ENCODE results near the gene SGSM2.

Gene SGSM2

DNA sequence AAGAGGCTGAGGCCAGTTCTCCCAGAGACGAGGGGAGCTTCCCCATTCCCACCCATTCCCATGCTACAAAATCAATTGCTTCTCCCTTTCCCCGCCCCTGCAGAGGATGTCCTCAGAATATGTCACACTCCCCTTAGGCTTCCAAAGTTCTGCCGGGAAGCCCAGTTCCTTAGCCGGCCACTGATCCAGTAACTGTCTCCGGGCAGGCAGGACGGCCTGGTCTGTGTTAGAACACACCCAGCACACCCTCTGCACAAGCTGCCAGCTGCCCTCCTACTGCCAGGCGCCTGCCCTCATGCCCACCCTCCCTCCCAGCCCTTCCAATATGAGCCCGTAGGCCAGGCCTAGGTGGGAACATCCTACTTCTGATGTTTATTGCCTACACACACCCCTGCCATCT lies 31.1 kb downstream of the SGSM2 start:
- Histone ChIP-seq H3K4me3 (no peak overlapping the region), H3K4me1 (peaks cover 20 to 41% (median 38%) of the 10 kb centered on the region in 10 experiments), H3K36me3 (peaks cover 31 to 69% (median 56%) of the 10 kb centered on the region in 11 experiments), H4K20me1 (peaks cover 0 to 32% (median 0%) of the 10 kb centered on the region in 11 experiments; a peak in 4 of 22 replicates), H3K27me3 (no peaks in the 10 kb centered on the region), H3K9ac (peak overlapping the region in 10 of 11 experiments; percentile 26 to 67 (median 52); a peak in 13 of 22 replicates), H3K27ac (peak overlapping the region in 7 of 11 experiments; percentile 53 to 75 (median 66); a peak in 12 of 22 replicates), H3K4me2 (peak overlapping the region; percentile 68 to 92 (median 82)), H3K9me3 (replicated peaks in 1 of 11) (no peaks in the 10 kb centered on the region)
- TF ChIP-seq Cebpa-rat (IDR thresholded peaks at IDR 0.05) = no peak

DNA sequence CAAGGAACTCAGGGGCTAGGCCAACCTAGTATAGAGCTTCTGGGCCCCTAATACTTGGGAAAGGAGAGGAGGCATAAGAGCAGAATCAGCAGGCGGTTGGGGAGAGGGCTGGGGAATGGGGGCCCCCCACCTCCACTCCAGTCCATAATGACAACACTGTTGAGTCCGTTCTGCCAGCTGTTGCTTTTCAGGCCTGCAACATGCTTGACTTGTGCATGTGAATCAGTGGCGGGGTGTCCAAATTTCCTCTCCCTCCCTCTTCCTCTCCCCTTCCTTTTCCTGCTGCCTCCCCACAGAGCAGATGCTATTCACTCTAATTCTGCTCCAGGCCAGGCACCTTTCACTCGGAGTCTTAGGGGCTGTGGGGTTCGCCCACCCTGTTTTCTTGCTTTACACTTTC lies 31.7 kb downstream of the SGSM2 start:
- Histone ChIP-seq H3K27me3 (no peaks in the 10 kb centered on the region), H3K4me2 (peak overlapping the region; percentile 68 to 92 (median 82)), H3K4me1 (peaks cover 20 to 41% (median 38%) of the 10 kb centered on the region in 10 experiments), H3K9me3 (replicated peaks in 1 of 11) (no peaks in the 10 kb centered on the region), H4K20me1 (peaks cover 0 to 32% (median 0%) of the 10 kb centered on the region in 11 experiments; a peak in 4 of 22 replicates), H3K27ac (peak overlapping the region in 8 of 11 experiments; percentile 41 to 75 (median 62); a peak in 16 of 22 replicates), H3K9ac (peak overlapping the region; percentile 28 to 67 (median 52); a peak in 19 of 22 replicates), H3K4me3 (peak overlapping the region in 2 of 10 experiments; percentile 19 to 36; a peak in 3 of 20 replicates), H3K36me3 (peaks cover 29 to 69% (median 55%) of the 10 kb centered on the region in 11 experiments)
- no peak for TF ChIP-seq Cebpa-rat (IDR thresholded peaks at IDR 0.05)

DNA sequence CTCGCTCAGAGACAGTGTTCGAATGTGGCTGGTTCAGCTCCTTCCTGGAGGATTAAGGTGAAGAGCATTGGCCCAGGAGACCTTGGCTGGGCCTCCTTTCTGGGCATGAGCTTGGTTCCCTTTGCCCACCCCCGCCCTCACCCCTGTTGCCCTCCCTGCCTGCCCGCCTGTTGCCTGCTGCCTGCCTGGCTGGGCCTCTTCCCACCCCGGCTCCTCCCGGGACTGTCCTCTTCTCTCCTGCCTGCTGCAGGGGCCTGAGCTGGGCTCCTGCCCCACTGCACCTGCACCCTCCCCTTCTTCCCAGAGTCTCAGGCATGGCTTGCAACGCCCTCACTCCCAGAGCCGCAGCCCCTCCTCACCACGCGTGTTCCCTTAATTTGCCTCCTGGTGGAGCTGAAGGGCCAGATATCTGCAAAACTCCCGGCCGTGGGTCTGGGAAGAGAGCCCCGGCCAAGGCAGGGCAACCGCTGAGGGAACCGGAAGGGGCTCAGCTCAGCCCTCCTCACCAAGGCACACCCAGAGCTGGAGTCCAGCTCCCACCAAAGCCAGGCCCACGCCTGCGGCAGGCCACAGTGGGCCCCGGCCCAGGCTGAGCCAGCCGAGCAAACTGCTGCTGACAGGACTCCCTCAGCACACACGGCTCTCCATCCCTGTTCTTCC lies 32.4 kb downstream of the SGSM2 start:
- H3K36me3 ChIP-seq = peaks cover 29 to 63% (median 51%) of the 10 kb centered on the region in 11 experiments
- peak overlapping the region in 9 of 11 experiments; percentile 28 to 67 (median 53); a peak in 18 of 22 replicates for H3K9ac ChIP-seq
- peak overlapping the region in 8 of 11 experiments; percentile 41 to 75 (median 62); a peak in 16 of 22 replicates for H3K27ac ChIP-seq
- TF ChIP-seq Cebpa-rat (IDR thresholded peaks at IDR 0.05) = no peak
- H3K4me2 ChIP-seq = peak overlapping the region; percentile 68 to 92 (median 82); a peak in 21 of 22 replicates
- peaks cover 0 to 32% (median 0%) of the 10 kb centered on the region in 11 experiments; a peak in 4 of 22 replicates for H4K20me1 ChIP-seq
- peak overlapping the region in 2 of 10 experiments; percentile 19 to 36; a peak in 1 of 20 replicates for H3K4me3 ChIP-seq
- peaks cover 20 to 43% (median 38%) of the 10 kb centered on the region in 10 experiments for H3K4me1 ChIP-seq
- no peaks in the 10 kb centered on the region for H3K27me3 ChIP-seq
- H3K9me3 ChIP-seq (replicated peaks in 1 of 11) = no peaks in the 10 kb centered on the region

GRCh38 chr17:2370211-2370589 lies 32.9 kb downstream of the SGSM2 start:
- Histone ChIP-seq H3K9ac (peak overlapping the region in 9 of 11 experiments; percentile 28 to 67 (median 53); a peak in 12 of 22 replicates), H3K4me3 (no peak overlapping the region), H3K27ac (peak overlapping the region in 8 of 11 experiments; percentile 41 to 75 (median 62); a peak in 14 of 22 replicates)

GRCh38 chr17:2371183-2372130 lies 34.2 kb downstream of the SGSM2 start:
- no peak for TF ChIP-seq Cebpa-rat (IDR thresholded peaks at IDR 0.05)
- Histone ChIP-seq H3K36me3 (peaks cover 33 to 62% (median 52%) of the 10 kb centered on the region in 11 experiments), H3K27ac (peak overlapping the region in 3 of 11 experiments; percentile 66 to 73 (median 70); a peak in 1 of 22 replicates), H3K4me3 (no peak overlapping the region), H4K20me1 (peaks cover 0 to 32% (median 0%) of the 10 kb centered on the region in 11 experiments; a peak in 4 of 22 replicates), H3K9me3 (replicated peaks in 1 of 11) (no peaks in the 10 kb centered on the region), H3K4me2 (no peak overlapping the region), H3K9ac (no peak overlapping the region; a peak in 2 of 22 replicates), H3K4me1 (peaks cover 20 to 50% (median 38%) of the 10 kb centered on the region in 10 experiments), H3K27me3 (no peaks in the 10 kb centered on the region)

More at GRCh38 chr17:2370211-2370589, 32.9 kb downstream of the SGSM2 start:
- Histone ChIP-seq H3K9me3 (replicated peaks in 1 of 11) (no peaks in the 10 kb centered on the region), H3K36me3 (peaks cover 30 to 62% (median 50%) of the 10 kb centered on the region in 11 experiments), H3K27me3 (no peaks in the 10 kb centered on the region), H3K4me2 (peak overlapping the region in 8 of 11 experiments; percentile 70 to 92 (median 85); a peak in 10 of 22 replicates), H4K20me1 (peaks cover 0 to 32% (median 0%) of the 10 kb centered on the region in 11 experiments; a peak in 4 of 22 replicates), H3K4me1 (peaks cover 20 to 48% (median 38%) of the 10 kb centered on the region in 10 experiments)
- no peak for TF ChIP-seq Cebpa-rat (IDR thresholded peaks at IDR 0.05)

GRCh38 chr17:2372180-2372579 lies 34.9 kb downstream of the SGSM2 start:
- TF ChIP-seq Cebpa-rat (IDR thresholded peaks at IDR 0.05) = no peak
- H3K27me3 ChIP-seq = no peaks in the 10 kb centered on the region
- H3K4me2 ChIP-seq = no peak overlapping the region
- peaks cover 20 to 43% (median 33%) of the 10 kb centered on the region in 10 experiments for H3K4me1 ChIP-seq
- peak overlapping the region in 1 of 11 experiments; percentile 4; a peak in 1 of 22 replicates for H3K27ac ChIP-seq
- H3K36me3 ChIP-seq = peaks cover 35 to 63% (median 55%) of the 10 kb centered on the region in 11 experiments
- no peaks in the 10 kb centered on the region for H3K9me3 ChIP-seq (replicated peaks in 1 of 11)
- H4K20me1 ChIP-seq = peaks cover 0 to 32% (median 0%) of the 10 kb centered on the region in 11 experiments; a peak in 5 of 22 replicates
- H3K9ac ChIP-seq = 0 out of 22 replicates have a peak overlapping the region, but pooled peaks of 1 of the 11 experiments have one; percentile 13
- H3K4me3 ChIP-seq = no peak overlapping the region

DNA sequence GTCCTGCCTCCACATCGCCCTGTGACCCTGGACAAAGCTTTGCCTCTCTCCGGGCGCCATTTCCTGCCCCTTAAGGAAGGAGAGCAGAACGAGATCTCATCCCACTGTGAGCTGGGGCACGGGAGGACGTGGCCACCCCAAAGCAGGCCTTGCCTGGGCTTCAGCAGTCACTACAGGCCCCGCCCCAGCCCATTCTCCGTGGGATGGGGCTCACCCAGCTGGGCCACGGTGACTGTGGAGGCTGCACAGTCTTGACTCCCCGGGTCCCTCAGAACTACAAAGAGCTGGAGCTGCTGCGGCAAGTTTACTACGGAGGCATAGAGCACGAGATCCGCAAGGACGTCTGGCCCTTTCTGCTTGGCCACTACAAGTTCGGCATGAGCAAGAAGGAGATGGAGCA lies 35.4 kb downstream of the SGSM2 start:
- H3K27me3 ChIP-seq = no peaks in the 10 kb centered on the region
- no peak overlapping the region for H3K4me2 ChIP-seq
- TF ChIP-seq Cebpa-rat (IDR thresholded peaks at IDR 0.05) = no peak
- peaks cover 0 to 29% (median 0%) of the 10 kb centered on the region in 11 experiments; a peak in 5 of 22 replicates for H4K20me1 ChIP-seq
- no peak overlapping the region for H3K4me3 ChIP-seq
- H3K36me3 ChIP-seq = peaks cover 37 to 68% (median 59%) of the 10 kb centered on the region in 11 experiments
- 0 out of 22 replicates have a peak overlapping the region, but pooled peaks of 1 of the 11 experiments have one; percentile 13 for H3K9ac ChIP-seq
- no peak overlapping the region for H3K27ac ChIP-seq
- peaks cover 19 to 39% (median 29%) of the 10 kb centered on the region in 10 experiments for H3K4me1 ChIP-seq
- no peaks in the 10 kb centered on the region for H3K9me3 ChIP-seq (replicated peaks in 1 of 11)

DNA sequence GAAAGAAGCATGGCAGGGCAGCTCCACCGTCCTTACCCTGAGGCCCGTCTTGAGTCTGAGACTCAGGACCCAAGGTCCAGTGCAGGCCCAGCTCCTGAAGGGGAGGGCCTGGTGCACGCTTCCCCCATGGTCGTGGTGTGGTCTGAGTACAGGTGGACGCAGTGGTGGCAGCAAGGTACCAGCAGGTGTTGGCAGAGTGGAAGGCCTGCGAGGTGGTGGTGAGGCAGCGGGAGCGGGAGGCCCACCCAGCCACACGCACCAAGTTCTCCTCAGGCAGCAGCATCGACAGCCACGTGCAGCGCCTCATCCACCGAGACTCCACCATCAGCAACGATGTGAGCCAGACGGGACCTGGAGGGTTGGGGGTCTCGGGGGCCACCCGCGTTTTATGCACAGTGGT lies 35.9 kb downstream of the SGSM2 start:
- no peak overlapping the region for H3K4me2 ChIP-seq
- H3K27me3 ChIP-seq = no peaks in the 10 kb centered on the region
- no peak overlapping the region for H3K27ac ChIP-seq
- no peak for TF ChIP-seq Cebpa-rat (IDR thresholded peaks at IDR 0.05)
- H3K9ac ChIP-seq = 0 out of 22 replicates have a peak overlapping the region, but pooled peaks of 1 of the 11 experiments have one; percentile 5
- H3K36me3 ChIP-seq = peaks cover 39 to 73% (median 64%) of the 10 kb centered on the region in 11 experiments
- peaks cover 0 to 24% (median 0%) of the 10 kb centered on the region in 11 experiments; a peak in 5 of 22 replicates for H4K20me1 ChIP-seq
- H3K4me3 ChIP-seq = no peak overlapping the region
- H3K9me3 ChIP-seq (replicated peaks in 1 of 11) = no peaks in the 10 kb centered on the region
- peaks cover 15 to 34% (median 24%) of the 10 kb centered on the region in 10 experiments for H3K4me1 ChIP-seq
